SK-N-SH treated with all-trans-retinoic acid at 6 μM for 48 hours (cell line): ENCODE measurements around the gene MCTP2.

Experiments used
- ARNTL ChIP-seq: fragments of 450-650 bp; formaldehyde crosslinking; IDR thresholded peaks from 2 replicates; pipeline ENCODE4 v1.5.0; 2020; ENCODE audit warnings: low read depth, mild to moderate bottlenecking, moderate library complexity, borderline replicate concordance
- CREB5 ChIP-seq: fragments of 250-450 bp; sonication (Bioruptor Pico); IDR thresholded peaks from 2 replicates; pipeline ENCODE4 v1.5.1; 2020; ENCODE audit warnings: low read depth, mild to moderate bottlenecking, moderate library complexity
- ESRRG ChIP-seq: fragments of 250-450 bp; sonication (Bioruptor Pico); IDR thresholded peaks from 2 replicates; pipeline ENCODE4 v1.6.1; 2021; ENCODE audit warnings: mild to moderate bottlenecking
- PATZ1 ChIP-seq: fragments of 250-450 bp; sonication (Bioruptor Pico); IDR thresholded peaks from 2 replicates; pipeline ENCODE4 v1.8.0; 2020; ENCODE audit warnings: mild to moderate bottlenecking, moderate library complexity, borderline replicate concordance
- PPARA ChIP-seq: fragments of 250-450 bp; sonication (Bioruptor Pico); IDR thresholded peaks from 2 replicates; pipeline ENCODE4 v1.5.0; 2020; ENCODE audit warnings: mild to moderate bottlenecking, borderline replicate concordance
- ZFP3 ChIP-seq: fragments of 250-450 bp; sonication (Bioruptor Pico); IDR thresholded peaks from 2 replicates; pipeline ENCODE4 v1.5.0; 2020; ENCODE audit warnings: mild to moderate bottlenecking, moderate library complexity

- TF ChIP-seq PPARA (CRISPR knock-in tag) = no peak
- TF ChIP-seq ESRRG = no peak
- TF ChIP-seq CREB5 (CRISPR knock-in tag) = no peak
- TF ChIP-seq PATZ1 (CRISPR knock-in tag) = no peak
- no peak for TF ChIP-seq ZFP3 (CRISPR knock-in tag)
- TF ChIP-seq ARNTL = no peak
These were observed 224.9 kb downstream of the MCTP2 start for GRCh38 chr15:94456226-94456625.
